ENCODE data around the gene TESK2. TPM values are rescaled to one million over a fixed set of nuclear protein-coding genes. Genes with fewer than 3 reads are reported as not detected.
A peak's percentile ranks its signal among the peaks of the same experiment; 100 is the strongest.

TESK2 gene
- total and polyA plus RNA-seq, 5 donors, result 1.6 to 4.7 (median 4.2) TPM

- H3K9me3 ChIP-seq (ENCODE audit: control insufficient read depth, low read length), result no peaks in the 10 kb centered on the region
- intact Hi-C loops (cut with DNase I), result no loop called here
- WGBS, result 94% methylated on average over 3 of the region's 3 CpGs
- DNase-seq, result no peak
- no peaks in the 10 kb centered on the region for H3K27me3 ChIP-seq (ENCODE audit: control insufficient read depth, insufficient read depth)
- no peak overlapping the region for H3K4me3 ChIP-seq (ENCODE audit: low read length)
- ATAC-seq, result no peak
- H3K4me1 ChIP-seq (ENCODE audit: control insufficient read depth, insufficient read depth, low read length), result peaks cover 9% of the 10 kb centered on the region
- no peak overlapping the region for H3K27ac ChIP-seq (ENCODE audit: low read length)
Measured at GRCh38 chr1:45337630-45338325, 153.2 kb downstream of the TESK2 start.

- Histone ChIP-seq H3K27me3 (ENCODE audit: control insufficient read depth, insufficient read depth) (no peaks in the 10 kb centered on the region), H3K9me3 (ENCODE audit: control insufficient read depth, low read length) (no peaks in the 10 kb centered on the region), H3K27ac (ENCODE audit: low read length) (no peak overlapping the region), H3K4me1 (ENCODE audit: control insufficient read depth, insufficient read depth, low read length) (peaks cover 4% of the 10 kb centered on the region), H3K4me3 (ENCODE audit: low read length) (no peak overlapping the region)
- WGBS, result 93% methylated on average over 4 of the region's 4 CpGs
- intact Hi-C loops (cut with DNase I), result no loop called here
- ATAC-seq, result no peak
- DNase-seq, result no peak
Measured at GRCh38 chr1:45335855-45336324, 155.1 kb downstream of the TESK2 start.

- H3K4me3 ChIP-seq (ENCODE audit: low read length), result no peak overlapping the region
- H3K9me3 ChIP-seq (ENCODE audit: control insufficient read depth, low read length), result no peaks in the 10 kb centered on the region
- no peak overlapping the region for H3K27ac ChIP-seq (ENCODE audit: low read length)
- intact Hi-C loops (cut with DNase I), result no loop called here
- DNase-seq, result peak; percentile 61 to 79 (median 77)
- 61% methylated on average over 9 of the region's 9 CpGs for WGBS
- no peaks in the 10 kb centered on the region for H3K27me3 ChIP-seq (ENCODE audit: control insufficient read depth, insufficient read depth)
- peaks cover 2% of the 10 kb centered on the region for H3K4me1 ChIP-seq (ENCODE audit: control insufficient read depth, insufficient read depth, low read length)
- peak in 1 of 2 donors; percentile 48 for ATAC-seq
Measured at GRCh38 chr1:45334308-45335245, 156.4 kb downstream of the TESK2 start.

GRCh38 chr1:45332346-45332720, 158.6 kb downstream of the TESK2 start:
- ATAC-seq (no peak), DNase-seq (no peak)
- H3K9me3 ChIP-seq (ENCODE audit: control insufficient read depth, low read length), result no peaks in the 10 kb centered on the region
- no peak overlapping the region for H3K27ac ChIP-seq (ENCODE audit: low read length)
- H3K4me1 ChIP-seq (ENCODE audit: control insufficient read depth, insufficient read depth, low read length), result peaks cover 2% of the 10 kb centered on the region
- no peaks in the 10 kb centered on the region for H3K27me3 ChIP-seq (ENCODE audit: control insufficient read depth, insufficient read depth)
- intact Hi-C loops (cut with DNase I), result no loop called here
- no peak overlapping the region for H3K4me3 ChIP-seq (ENCODE audit: low read length)
- WGBS, result 95% methylated on average over 10 of the region's 10 CpGs

GRCh38 chr1:45331436-45332345, 159.3 kb downstream of the TESK2 start:
- ATAC-seq, result no peak
- Histone ChIP-seq H3K9me3 (ENCODE audit: control insufficient read depth, low read length) (no peaks in the 10 kb centered on the region), H3K4me1 (ENCODE audit: control insufficient read depth, insufficient read depth, low read length) (peaks cover 2% of the 10 kb centered on the region), H3K27ac (ENCODE audit: low read length) (no peak overlapping the region), H3K27me3 (ENCODE audit: control insufficient read depth, insufficient read depth) (no peaks in the 10 kb centered on the region), H3K4me3 (ENCODE audit: low read length) (no peak overlapping the region)
- WGBS, result 98% methylated on average over 18 of the region's 18 CpGs
- DNase-seq, result no peak
- intact Hi-C loops (cut with DNase I), result no loop called here

- WGBS, result 72% methylated on average over 4 of the region's 4 CpGs
- DNase-seq (no peak), ATAC-seq (no peak)
- Histone ChIP-seq H3K4me3 (ENCODE audit: low read length) (no peak overlapping the region), H3K9me3 (ENCODE audit: control insufficient read depth, low read length) (no peaks in the 10 kb centered on the region), H3K27ac (ENCODE audit: low read length) (no peak overlapping the region), H3K4me1 (ENCODE audit: control insufficient read depth, insufficient read depth, low read length) (peaks cover 1% of the 10 kb centered on the region), H3K27me3 (ENCODE audit: control insufficient read depth, insufficient read depth) (no peaks in the 10 kb centered on the region)
- intact Hi-C loops (cut with DNase I), result no loop called here
Measured at GRCh38 chr1:45329445-45329844, 161.5 kb downstream of the TESK2 start.

- ATAC-seq (no peak), DNase-seq (no peak)
- H3K27me3 ChIP-seq (ENCODE audit: control insufficient read depth, insufficient read depth), result no peaks in the 10 kb centered on the region
- WGBS, result 69% methylated on average over 5 of the region's 5 CpGs
- intact Hi-C loops (cut with DNase I), result no loop called here
- no peaks in the 10 kb centered on the region for H3K9me3 ChIP-seq (ENCODE audit: control insufficient read depth, low read length)
- H3K4me3 ChIP-seq (ENCODE audit: low read length), result no peak overlapping the region
- H3K4me1 ChIP-seq (ENCODE audit: control insufficient read depth, insufficient read depth, low read length), result no peaks in the 10 kb centered on the region
- no peak overlapping the region for H3K27ac ChIP-seq (ENCODE audit: low read length)
Measured at GRCh38 chr1:45328680-45329079, 162.3 kb downstream of the TESK2 start.

- Histone ChIP-seq H3K4me1 (ENCODE audit: control insufficient read depth, insufficient read depth, low read length) (no peaks in the 10 kb centered on the region), H3K4me3 (ENCODE audit: low read length) (no peak overlapping the region), H3K9me3 (ENCODE audit: control insufficient read depth, low read length) (no peaks in the 10 kb centered on the region), H3K27ac (ENCODE audit: low read length) (no peak overlapping the region), H3K27me3 (ENCODE audit: control insufficient read depth, insufficient read depth) (no peaks in the 10 kb centered on the region)
- DNase-seq (peak in 2 of 3 donors; percentile 32 to 64), ATAC-seq (no peak)
- 72% methylated on average over 19 of the region's 19 CpGs for WGBS
- intact Hi-C loops (cut with DNase I), result no loop called here
Measured at GRCh38 chr1:45327644-45328515, 163.1 kb downstream of the TESK2 start.

- H3K9me3 ChIP-seq (ENCODE audit: control insufficient read depth, low read length), result no peaks in the 10 kb centered on the region
- peak within 1 kb of the TSS; percentile 40 for H3K4me3 ChIP-seq (ENCODE audit: low read length)
- H3K27ac ChIP-seq (ENCODE audit: low read length), result no peak within 1 kb of the TSS
- DNase-seq (peak; percentile 77 to 90 (median 88)), ATAC-seq (peak; percentile 90 to 91)
- H3K27me3 ChIP-seq (ENCODE audit: control insufficient read depth, insufficient read depth), result no peaks in the 10 kb centered on the region
- intact Hi-C loops (cut with DNase I), result no loop called here
- 6% methylated on average over 96 of the region's 96 CpGs for WGBS
- H3K4me1 ChIP-seq (ENCODE audit: control insufficient read depth, insufficient read depth, low read length), result no peaks in the 10 kb centered on the region
Measured at GRCh38 chr1:45326627-45327623, 164.0 kb downstream of the TESK2 start, which contains the start of gene HPDL. HPDL (plus strand) TSS chr1:45326895; CDS start chr1:45327149, 254 bp downstream.
